SU-DHL-6 (cell line): ENCODE data around the gene HBB.

Experiments used
- CTCF ChIP-seq: fragments of 200-600 bp; sonication (generic); IDR thresholded peaks from one replicate; pipeline ENCODE4 v1.5.1; 2017; ENCODE audit warnings: antibody characterized with exemption, mild to moderate bottlenecking, low read length, moderate library complexity; ENCODE audit not compliant: insufficient read depth, poor library complexity, severe bottlenecking
- EZH2phosphoT487 ChIP-seq: fragments of 200-600 bp; sonication (generic), shearing (Covaris generic); conservative IDR thresholded peaks from 2 replicates; pipeline ENCODE4 v1.6.1; 2018; ENCODE audit warnings: mild to moderate bottlenecking, antibody characterized with exemption, low read length, moderate library complexity, mixed read lengths

- TF ChIP-seq CTCF, result no peak
- no peak for TF ChIP-seq EZH2phosphoT487
Measured at GRCh38 chr11:5267033-5267563, 40.2 kb upstream of the HBB start.
